Measurements from ENCODE around the gene LHX5. TPM values are rescaled to one million over a fixed set of nuclear protein-coding genes. Genes with fewer than 3 reads are reported as not detected.

The LHX5 gene
- total RNA-seq, 1 experiment from 2014 or later: 1.9 TPM

GRCh38 chr12:113505941-113506340, 34.3 kb upstream of the LHX5 start:
- no peaks in the 10 kb centered on the region for H4K20me1 ChIP-seq (ENCODE audit: control insufficient read depth, insufficient read depth, insufficient read length)

More at GRCh38 chr12:113505941-113506340, 34.3 kb upstream of the LHX5 start:
- no peak overlapping the region for H2BK15ac ChIP-seq (ENCODE audit: low read depth, low read length)
- H3K23me2 ChIP-seq (ENCODE audit: insufficient read length, low read depth, low read length, poor library complexity, severe bottlenecking): no peaks in the 10 kb centered on the region
- H3K36me3 Mint-ChIP-seq (ENCODE audit: insufficient read depth in 1 of 3, low read depth in 3 of 3): peaks cover 0 to 8% (median 0%) of the 10 kb centered on the region in 3 experiments; a peak in 1 of 7 replicates
- H3K23ac ChIP-seq (ENCODE audit: insufficient read length, low read depth, low read length): no peak overlapping the region
- no peak overlapping the region for H2BK120ac ChIP-seq (ENCODE audit: low read depth, low read length, poor library complexity, severe bottlenecking)
- no peak overlapping the region for H4K8ac ChIP-seq (replicated peaks; ENCODE audit: insufficient read length, low read depth, low read length)
- no peaks in the 10 kb centered on the region for H3K79me2 ChIP-seq (ENCODE audit: insufficient read depth, low read length)
- H2AFZ ChIP-seq (ENCODE audit: low read length): no peak overlapping the region
- H3K4me3 Mint-ChIP-seq: no peak overlapping the region
- no peak for TF ChIP-seq CTCF (conservative IDR thresholded peaks at IDR 0.05)
- H4K5ac ChIP-seq (ENCODE audit: insufficient read length, low read depth, low read length): no peak overlapping the region
- H3K4ac ChIP-seq (ENCODE audit: low read depth, low read length): no peak overlapping the region
- no peak overlapping the region for H3K14ac ChIP-seq (ENCODE audit: insufficient read depth, low read length)
- H3K27me3 ChIP-seq (ENCODE audit: insufficient read depth, low read length): no peaks in the 10 kb centered on the region
- H2BK12ac ChIP-seq (ENCODE audit: insufficient read length, low read depth, low read length): no peak overlapping the region
- no peak overlapping the region for H3K9ac ChIP-seq (ENCODE audit: extremely low read depth, insufficient read length, low read length)
- H2BK20ac ChIP-seq (ENCODE audit: low read depth, low read length, poor library complexity, severe bottlenecking): no peak overlapping the region
- no peak overlapping the region for H3T11ph ChIP-seq (ENCODE audit: low read length)
- H2AK5ac ChIP-seq (ENCODE audit: insufficient read length, low read length): no peak overlapping the region
- H3K4me2 ChIP-seq (ENCODE audit: insufficient read depth, insufficient read length, low read length): no peak overlapping the region
- H3K27ac Mint-ChIP-seq: no peak overlapping the region; a peak in 1 of 7 replicates
- H3K56ac ChIP-seq (ENCODE audit: insufficient read length, low read depth, low read length): no peak overlapping the region
- DNase-seq: no peak
- peaks cover 3% of the 10 kb centered on the region; the same call in 1 of the 2 replicates for H3K4me1 ChIP-seq (ENCODE audit: insufficient read depth, low read length)
- no peaks in the 10 kb centered on the region for H3K9me3 ChIP-seq (ENCODE audit: control insufficient read depth, low read depth, low read length)
- no peak overlapping the region for H2BK5ac ChIP-seq (ENCODE audit: insufficient read length, low read length)
- H4K91ac ChIP-seq (ENCODE audit: insufficient read length, low read depth, low read length): no peak overlapping the region
- no peak overlapping the region for H3K18ac ChIP-seq (ENCODE audit: insufficient read length, low read depth, low read length)
- peaks cover 43% of the 10 kb centered on the region for H3K27me3 Mint-ChIP-seq (ENCODE audit: low read depth)
- H3K4me1 Mint-ChIP-seq: peaks cover 33 to 42% of the 10 kb centered on the region in 2 experiments
- WGBS (ENCODE audit: extremely low coverage, insufficient read length, low lambda C conversion rate): no CpG with 5 or more reads among the region's 7 CpGs
- H3K27ac ChIP-seq (ENCODE audit: insufficient read length, low read depth, low read length): no peak overlapping the region
- H3K79me1 ChIP-seq (ENCODE audit: insufficient read depth, low read depth, low read length, poor library complexity, severe bottlenecking): no peaks in the 10 kb centered on the region
- H3K9me3 Mint-ChIP-seq: peaks cover 0 to 3% of the 10 kb centered on the region in 2 experiments; a peak in 1 of 5 replicates
